Activated T-helper 1 cell treated with Interleukin-2 at 50 U/mL for 16 hours (primary cell): ENCODE results near the gene RPRD1B.
"Not testable (repeated sequence)": the region's sequence is repeated elsewhere in the genome, so short reads cannot be mapped to it uniquely, and the experiment has no call there.

Experiments used
- DNase-seq: peaks from one replicate; pipeline ENCODE4 v3.0.0-alpha.2; 2020; ENCODE audit warnings: low read depth

The RPRD1B gene

GRCh38 chr20:38106461-38106860 lies 72.9 kb downstream of the RPRD1B start:
- no peak for DNase-seq

- DNase-seq, result not testable (repeated sequence)
Observed at GRCh38 chr20:38107386-38107785, 73.8 kb downstream of the RPRD1B start.

DNA sequence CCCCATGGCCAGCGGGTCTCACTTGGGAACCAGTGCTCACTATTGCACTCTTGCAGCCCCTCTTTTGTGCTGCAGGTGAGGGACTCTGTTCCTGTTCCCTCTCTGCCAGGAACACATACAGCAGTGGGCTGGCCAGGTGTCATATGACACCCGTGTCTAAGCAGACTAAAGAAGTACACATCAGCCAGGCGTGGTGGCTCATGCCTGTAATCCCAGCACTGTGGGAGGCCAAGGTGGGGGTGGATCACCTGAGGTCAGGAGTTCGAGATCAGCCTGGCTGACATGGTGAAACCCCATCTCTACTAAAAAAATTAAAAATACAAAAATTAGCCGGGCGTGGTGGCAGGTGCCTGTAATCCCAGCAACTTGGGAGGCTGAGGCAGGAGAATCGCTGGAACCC lies 74.4 kb downstream of the RPRD1B start:
- not testable (repeated sequence) for DNase-seq

- no peak for DNase-seq
Observed at GRCh38 chr20:38108438-38108985, 75.0 kb downstream of the RPRD1B start.

- no peak for DNase-seq
Observed at GRCh38 chr20:38108986-38109541, 75.5 kb downstream of the RPRD1B start.

- no peak for DNase-seq
Observed at GRCh38 chr20:38109591-38110524, 76.3 kb downstream of the RPRD1B start.

GRCh38 chr20:38110525-38111178 lies 77.1 kb downstream of the RPRD1B start:
- no peak for DNase-seq

- no peak for DNase-seq
Observed at GRCh38 chr20:38111366-38112232, 78.1 kb downstream of the RPRD1B start.

DNA sequence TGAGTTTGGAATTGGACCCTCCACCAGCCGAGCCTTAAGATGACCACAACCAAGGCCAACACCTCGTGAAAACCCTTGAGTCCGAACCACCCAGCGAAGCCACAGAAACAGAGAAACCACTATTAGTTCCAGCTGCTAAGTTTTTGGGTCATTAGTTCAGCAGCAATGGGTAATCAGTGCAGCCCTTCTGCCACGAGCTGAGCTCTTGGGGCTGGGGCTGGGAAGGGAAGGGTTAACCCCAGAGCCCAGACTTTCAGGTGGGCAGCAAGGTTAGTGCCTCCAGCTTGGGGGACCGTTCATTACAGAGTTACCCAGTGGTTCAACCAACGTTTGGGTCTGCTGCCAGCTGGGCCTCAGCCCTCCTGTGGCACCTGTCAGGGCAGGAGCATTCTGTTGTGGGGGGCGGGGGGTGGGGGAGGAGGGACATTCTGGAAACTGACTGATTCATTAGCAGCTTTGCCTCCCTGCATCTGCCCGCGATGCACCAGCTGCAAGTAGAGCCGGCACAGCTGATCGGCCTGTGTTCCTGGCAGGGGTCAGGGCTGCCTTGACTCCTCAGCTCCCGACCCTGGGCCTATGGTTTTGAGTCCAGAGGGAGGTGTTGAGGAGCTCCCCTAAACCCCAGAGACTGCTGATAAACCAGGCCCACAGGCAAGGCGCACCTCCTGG lies 78.8 kb downstream of the RPRD1B start:
- DNase-seq, result no peak

DNA sequence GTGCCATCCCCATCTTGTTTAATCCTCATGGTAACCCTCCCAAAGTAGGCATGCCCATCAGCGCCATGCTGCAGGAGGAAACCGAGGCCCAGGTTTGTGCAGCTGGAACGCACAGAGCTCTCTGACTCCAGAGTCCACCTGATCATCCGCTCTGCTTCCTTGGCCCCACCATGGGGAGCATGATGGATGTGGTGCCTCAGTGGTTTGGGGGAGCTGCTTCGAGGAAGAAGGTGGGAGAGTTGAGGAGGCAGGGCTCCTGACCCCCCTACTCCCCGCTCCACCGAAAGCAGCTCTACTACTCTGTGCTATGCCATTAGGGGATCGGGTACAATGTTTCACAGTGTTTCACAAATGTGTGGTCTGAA lies 79.4 kb downstream of the RPRD1B start:
- no peak for DNase-seq

- no peak for DNase-seq
Observed at GRCh38 chr20:38113401-38114325, 80.1 kb downstream of the RPRD1B start.

DNA sequence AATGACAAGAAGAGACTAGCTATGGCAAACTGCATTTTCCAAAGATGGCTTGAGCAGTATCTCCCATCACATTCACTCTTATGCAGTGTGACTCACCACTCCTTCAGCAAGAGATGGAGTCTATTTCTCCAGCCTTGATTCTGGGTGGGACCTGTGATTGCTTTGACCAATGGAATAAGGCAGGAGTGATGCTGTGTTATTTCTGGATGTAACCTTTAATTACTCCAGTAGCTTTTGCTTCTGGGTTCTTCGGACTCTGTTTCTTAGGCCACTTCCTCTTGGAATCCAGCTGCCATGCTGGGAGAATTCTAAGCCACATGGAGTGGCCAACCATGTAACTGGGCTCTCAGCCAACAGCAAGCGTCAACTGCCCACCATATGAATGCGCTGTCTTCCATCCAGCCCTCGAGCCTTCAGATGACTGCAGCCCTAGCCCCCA lies 80.8 kb downstream of the RPRD1B start:
- no peak for DNase-seq

DNA sequence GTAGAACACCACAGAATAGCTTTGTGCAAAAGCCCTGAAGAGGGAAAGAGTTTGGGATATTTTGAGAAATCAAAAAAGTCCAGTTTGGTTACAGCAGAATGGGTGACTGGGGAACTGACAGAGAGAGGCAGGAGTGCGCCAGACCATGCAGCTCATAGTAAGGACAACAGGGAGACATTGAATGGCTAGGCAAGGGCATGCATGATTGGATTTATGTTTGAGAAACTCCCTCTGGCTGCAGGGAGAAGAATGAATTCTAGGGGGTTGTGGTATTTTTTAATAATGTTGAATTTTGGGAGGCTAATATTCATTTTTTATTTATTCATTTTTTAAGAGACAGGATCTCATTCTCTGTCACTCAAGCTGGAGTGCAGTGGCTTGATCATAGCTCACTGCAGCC lies 81.7 kb downstream of the RPRD1B start:
- DNase-seq, result no peak

DNA sequence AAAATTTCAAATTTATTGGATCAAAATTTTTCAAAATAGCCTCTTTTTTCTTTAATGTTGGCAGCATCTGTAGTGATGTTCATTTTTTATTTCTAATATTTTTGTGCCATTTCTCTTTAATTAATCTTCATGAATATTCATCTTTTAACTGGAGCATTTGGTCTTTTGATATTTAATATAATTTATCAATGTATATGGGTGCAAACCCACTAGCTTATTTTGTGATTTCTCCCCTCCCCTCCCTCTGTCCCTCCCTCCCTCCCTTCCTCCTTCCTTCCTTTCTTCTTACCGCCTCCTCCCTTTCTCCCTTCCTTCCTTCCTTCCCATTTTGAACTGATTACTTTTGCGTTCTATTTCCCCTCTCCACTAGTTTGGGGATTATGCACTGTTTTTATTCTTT lies 82.3 kb downstream of the RPRD1B start:
- no peak for DNase-seq

DNA sequence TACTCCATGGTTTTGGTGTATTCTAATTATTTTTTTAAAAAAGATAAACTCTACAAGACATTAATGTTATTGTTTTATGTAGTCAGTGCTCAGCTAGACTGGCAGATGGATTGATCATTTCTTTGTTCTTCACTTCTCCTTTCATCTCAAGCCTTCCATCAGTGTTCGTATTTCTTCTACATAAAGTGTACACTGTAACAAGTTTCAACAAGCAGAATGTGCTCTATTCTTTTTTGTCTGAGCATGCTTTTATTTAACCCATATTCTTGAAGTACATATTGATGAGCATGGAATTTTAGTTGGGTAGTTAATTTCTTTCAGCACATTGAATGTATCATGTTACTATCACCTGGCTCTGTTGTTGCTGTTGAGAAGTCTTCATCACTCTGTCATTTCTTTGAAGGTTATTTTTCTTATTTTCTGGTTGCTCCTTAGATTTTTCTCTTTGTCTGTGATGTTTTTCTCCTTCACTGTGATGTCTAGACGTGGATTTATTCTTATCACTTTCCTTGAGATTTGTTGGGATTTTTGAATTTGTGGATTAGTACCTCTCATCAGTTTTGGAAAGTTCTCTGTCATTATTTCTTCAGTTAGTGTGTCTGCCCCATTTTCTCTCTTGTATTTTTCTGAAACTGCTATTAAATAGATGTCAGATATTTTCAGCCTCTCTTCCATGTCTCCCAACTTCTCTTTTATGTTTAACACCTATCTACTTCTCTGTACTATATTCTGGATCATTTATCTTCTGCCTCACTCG lies 83.0 kb downstream of the RPRD1B start:
- DNase-seq, result no peak

DNA sequence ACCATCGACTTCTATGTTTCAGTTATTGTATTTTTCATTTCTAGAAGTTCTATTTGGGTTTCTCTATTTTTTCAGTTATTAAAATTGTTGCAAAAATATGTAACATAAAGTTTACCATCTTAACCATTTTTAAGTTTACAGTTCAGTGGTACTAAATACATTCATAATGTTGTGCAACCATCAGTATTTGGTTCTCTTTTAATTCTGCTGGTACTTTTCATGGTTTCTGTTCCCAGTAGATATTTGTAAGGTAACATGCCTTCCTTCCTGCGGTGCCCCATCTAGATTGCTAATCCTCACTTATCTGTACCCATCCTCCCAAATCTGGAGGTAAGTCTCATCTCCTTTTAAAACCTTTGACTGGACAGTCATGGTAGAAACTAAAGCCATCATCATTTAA lies 83.7 kb downstream of the RPRD1B start:
- DNase-seq, result no peak

DNA sequence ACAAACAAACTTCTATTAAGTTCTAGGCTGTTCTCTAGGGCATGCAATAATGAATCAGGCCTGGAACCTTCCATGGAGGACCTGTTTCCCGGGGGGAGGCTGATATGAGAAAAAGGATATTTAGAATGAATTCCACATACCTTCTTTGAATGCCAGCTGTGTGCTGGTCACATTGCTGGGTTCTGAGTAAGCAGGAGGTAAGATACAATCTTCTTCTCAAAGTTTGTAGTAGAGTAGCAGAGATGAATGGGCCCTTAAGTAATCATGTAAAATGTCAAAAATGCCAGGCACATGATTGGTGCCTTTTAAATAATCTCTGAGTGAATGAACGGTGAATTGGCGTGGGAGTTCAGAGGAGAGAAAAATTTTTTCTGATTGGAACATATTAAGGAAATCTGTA lies 84.1 kb downstream of the RPRD1B start:
- DNase-seq, result no peak

DNA sequence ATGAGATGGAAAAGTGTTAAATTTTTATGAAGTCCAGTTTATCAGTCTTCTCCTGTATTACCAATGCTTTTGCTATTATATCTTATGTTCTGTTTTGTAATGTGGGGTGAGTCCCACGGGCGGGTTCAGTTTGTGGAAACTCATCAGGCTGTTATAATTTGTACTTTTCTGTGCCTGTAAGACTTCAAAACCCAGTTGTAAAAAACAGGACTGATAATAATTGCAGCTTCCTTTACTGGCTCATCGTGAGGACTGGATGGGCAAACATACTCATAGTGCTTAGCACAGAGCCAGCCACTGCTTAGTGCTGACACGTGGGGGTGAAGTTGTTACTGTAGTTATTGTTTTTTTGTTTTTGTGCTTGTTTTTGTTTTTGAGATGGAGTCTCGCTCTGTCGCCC lies 85.9 kb downstream of the RPRD1B start:
- DNase-seq, result no peak

DNA sequence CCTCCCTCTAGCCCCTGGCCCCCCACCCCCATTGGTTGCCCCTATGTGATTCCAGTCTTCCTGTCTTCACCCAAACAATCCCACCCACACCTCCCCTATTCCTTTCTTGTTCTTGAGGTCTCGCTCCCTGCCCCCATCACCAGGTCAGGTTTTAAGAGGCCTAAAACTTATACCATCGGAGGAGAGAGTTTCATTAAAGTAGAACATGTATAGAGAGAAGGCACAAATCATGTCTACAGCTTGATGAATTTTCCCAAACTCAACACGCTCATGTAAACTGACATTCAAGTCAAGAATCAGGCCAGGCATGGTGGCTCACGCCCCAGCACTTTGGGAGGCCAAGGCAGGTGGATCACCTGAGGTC lies 87.1 kb downstream of the RPRD1B start:
- DNase-seq, result no peak

DNA sequence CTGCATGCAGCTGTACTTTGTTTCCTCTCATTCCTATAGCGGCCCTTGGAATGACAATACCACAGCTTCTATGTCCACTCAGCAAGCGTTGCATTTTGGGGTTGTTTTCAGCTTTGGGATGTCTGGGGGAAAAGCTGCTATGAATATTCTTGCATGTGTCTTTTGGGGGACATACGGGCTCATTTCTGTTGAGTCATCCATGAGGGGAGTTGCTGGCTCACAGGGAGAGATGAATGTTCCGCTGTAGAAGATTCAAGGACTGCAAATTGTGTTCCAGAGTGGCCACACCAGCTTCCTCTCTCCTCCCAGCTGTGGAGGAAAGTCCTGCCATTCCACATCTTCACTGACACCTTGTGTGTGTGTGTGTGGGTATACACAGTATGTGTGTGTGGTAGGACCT lies 88.2 kb downstream of the RPRD1B start:
- DNase-seq, result no peak
